Stimulated activated CD4-positive, alpha-beta T cell treated with anti-CD3 and anti-CD28 coated beads, Interleukin-2, amount 100 ng/mL, for 4 hours (primary cell): ENCODE data around the gene ATG4D.
A peak's percentile ranks its signal among the peaks of the same experiment; 100 is the strongest.

Source experiments
- DNase-seq: peaks from one replicate; pipeline ENCODE4 v3.0.0-alpha.2; 2020; ENCODE audit warnings: low read depth

The ATG4D gene

DNA sequence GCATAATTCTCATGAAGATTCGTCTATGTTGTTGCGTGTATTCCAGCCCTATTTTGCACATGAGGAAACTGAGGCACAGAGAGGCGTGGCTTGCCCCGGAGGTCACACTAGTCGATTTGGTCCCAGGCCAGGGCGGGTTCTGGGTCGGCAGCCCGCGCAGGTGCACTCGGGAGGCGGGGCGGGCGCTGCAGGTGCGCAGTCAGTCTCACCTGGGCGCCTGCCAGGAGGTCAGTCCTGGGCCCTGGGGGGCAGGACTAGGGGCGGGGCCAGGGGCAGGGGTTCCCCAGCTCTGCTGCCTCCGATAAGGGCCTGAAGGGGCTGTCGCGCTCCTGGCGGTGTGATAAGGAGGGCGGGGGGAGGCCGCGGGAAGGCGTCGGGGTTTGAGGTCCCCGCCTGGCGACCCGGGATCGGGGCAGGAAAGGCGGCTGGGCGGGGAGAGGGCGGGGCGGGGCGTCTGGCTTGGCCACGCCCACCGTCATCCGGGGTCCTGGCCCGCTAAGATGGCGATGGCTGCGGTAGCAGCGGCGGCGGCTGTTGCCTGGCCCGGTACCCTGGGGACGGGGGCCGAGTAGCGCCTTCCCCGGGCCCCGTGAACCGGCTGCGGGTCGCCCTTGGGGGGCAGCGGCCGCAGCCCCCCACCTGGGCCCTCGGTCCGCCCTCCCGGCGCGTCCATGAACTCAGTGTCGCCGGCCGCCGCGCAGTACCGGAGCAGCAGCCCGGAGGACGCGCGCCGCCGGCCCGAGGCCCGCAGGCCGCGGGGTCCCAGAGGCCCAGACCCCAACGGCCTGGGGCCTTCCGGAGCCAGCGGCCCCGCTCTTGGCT, at the start of gene ATG4D:
ATG4D (plus strand) TSS at position 485 of the 822 bp plus-strand sequence; CDS start at position 672, 187 bp downstream.
- DNase-seq = peak; percentile 69

DNA sequence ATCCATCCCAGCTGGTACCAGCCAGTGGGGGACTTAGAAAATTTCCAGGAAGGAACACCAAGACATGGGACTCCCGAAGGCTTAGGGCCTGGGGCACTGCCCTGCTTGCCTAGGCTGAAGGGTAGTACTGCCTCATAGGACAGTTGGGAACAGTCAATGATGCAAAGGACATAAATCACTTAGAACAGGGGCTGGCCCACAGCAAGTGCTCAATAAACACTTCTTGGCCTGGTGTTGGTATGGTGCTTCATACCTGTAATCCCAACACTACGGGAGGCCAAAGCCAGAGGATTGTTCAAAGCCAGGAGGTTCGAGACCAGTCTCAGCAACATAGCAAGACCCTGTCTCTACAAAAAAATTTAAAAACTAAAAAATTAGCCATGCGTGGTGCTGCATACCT, 46.3 kb upstream of the ATG4D start:
- DNase-seq = no peak

DNA sequence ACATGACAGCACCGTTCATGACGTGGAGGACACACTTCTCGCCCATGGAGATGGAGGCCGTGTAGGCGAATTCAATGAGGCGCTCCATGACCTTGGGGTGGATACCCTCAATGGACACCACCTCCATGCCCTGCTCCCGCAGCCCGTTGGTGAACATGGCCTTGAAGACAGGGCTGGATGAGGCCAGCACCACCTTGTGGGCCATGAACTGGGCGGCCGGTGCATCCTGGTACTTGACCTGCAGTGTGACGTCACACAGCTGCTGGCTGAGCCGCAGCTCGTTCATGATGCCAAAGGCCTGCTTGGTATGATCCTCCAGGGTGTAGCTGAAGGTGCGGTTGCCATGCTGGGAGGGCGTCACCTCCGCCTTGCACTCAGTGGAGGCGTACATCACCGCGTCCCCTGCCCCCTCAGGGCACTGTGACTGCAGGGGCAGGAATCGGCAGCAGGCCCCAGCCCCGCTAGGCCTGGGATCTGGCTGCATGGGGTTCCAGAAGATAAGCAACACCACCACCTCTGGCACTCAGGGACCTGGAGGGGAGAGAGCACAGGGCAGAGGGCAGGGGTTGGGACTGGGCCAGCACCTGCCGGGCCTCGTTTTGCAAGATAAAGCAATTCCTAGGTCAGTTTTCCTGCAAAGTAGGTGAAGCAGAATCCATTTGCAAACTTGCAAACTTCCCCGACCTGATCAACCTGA, 44.0 kb upstream of the ATG4D start:
- no peak for DNase-seq

GRCh38 chr19:10500247-10500592, 43.5 kb upstream of the ATG4D start:
- no peak for DNase-seq

DNA sequence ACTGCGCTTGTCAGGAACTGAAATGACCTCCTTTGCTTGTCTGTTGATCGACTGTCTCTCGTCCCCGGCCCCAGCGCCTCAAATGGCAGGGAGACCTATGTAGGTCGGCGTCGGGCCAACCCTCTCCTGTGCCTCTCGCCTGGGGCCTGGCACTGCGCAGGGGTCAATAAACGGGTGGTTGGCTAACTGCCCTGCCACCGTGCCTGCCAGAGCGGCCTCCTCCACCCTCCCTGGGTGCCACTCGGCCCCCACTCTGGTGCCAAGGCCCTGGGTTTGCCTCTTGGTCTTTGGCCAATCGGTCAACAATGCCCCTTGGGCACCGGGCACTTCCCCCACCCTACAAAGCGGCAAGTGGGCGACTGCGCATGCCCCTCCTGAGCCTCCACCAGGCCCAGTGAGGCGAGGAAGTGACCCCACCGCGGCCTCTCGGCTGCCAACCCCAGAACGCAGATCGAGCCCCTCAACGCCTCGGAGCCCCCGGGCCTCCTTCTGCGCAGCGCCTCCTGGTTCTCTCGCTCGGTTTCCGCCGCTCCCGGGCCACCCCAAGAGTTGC, 41.7 kb upstream of the ATG4D start:
- no peak for DNase-seq

- DNase-seq = peak; percentile 83
These were observed 41.1 kb upstream of the ATG4D start for GRCh38 chr19:10502524-10503001.

- no peak for DNase-seq
These were observed 40.5 kb upstream of the ATG4D start, which contains the start of gene KEAP1 for GRCh38 chr19:10503002-10503789. Gene KEAP1, minus strand, starts transcription at chr19:10503356. Its CDS starts 3,323 bp downstream, at chr19:10500033.

GRCh38 chr19:10505583-10506229, 38.0 kb upstream of the ATG4D start:
- peak; percentile 70 for DNase-seq

DNA sequence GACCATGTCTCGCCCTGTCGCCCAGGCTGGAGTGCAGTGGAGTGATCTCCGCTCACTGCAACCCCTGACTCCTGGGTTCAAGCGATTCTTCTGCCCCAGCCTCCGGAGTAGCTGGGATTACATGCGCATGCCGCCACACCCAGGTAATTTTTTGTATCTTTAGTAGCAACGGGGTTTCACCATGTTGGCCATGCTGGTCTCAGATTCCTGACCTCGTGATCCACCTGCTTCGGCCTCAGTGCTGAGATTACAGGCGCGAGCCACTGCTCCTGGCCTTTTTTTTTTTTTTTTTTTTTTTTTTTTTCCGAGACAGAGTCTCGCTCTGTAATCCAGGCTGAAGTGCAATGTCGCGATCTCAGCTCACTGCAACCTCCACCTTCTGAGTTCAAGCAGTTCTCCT, 35.7 kb upstream of the ATG4D start:
- no peak for DNase-seq

GRCh38 chr19:10508707-10509106, 35.0 kb upstream of the ATG4D start:
- no peak for DNase-seq

DNA sequence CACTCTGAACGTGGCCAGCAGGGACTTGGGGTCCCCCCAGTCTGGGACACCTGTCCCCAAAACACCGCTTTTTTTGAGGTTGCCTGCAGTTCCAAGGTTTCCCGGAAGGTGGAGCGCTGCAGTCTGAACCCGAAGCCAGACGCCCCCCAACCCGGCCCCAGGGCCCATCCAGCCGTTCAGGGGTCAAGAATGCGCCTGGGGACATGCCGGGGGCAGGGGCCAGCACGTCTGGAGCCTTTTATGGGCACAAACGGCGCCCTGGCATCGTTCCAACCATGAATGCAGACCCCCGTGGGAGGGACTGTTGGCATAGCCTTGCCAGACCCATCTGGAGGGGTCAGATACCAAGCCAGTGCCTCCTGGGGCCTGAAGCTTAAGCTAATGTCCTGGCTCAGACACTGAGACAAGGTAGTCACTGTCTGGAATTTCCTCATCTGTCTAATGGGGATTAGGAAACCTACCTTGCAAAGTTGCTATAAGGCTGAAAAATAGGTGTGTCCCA, 33.4 kb upstream of the ATG4D start:
- peak; percentile 28 for DNase-seq

GRCh38 chr19:10513223-10513622, 30.5 kb upstream of the ATG4D start:
- DNase-seq = no peak

DNA sequence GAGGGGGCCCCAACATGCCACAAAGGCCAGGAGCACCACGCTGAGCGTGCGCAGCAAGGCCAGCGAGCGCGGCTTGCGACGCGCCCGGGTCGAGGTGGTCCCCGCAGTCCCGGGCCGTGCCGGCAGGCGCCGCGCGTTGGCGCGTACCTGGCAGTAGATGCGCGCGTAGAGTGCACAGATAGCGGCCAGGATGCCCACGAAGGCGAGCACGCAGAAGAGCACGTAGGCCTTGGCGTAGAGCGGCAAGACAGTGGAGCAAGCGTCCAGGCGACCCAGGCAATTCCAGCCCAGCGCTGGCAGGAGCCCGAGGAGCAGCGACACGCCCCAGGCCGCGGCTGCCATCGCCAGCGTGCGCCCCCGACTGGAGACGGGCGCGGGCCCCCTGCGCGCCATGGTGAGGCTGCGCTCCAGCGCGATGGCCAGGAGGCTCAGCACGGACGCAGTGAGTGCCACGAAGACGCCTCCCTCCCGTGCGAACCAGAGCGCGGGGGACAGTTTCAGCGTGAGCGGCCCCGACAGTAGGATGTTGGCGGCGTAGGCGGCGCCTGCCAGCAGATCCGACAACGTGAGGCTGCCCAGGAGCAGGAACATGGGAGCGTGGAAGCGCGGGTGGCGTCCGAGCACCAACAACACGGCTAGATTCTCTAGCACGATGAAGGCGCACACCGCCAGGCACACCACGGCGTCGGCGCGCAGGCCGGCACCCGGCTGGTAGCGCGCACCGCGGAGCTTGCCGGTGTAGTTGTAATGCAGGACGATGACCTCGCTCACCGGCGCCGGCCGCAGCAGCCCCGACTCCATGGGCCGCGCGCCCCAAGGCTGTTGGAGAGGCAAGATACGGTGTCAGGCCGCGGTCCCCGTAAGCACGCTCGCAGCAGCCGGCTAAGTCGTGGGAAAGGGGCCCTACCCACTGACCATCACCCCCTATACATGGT, 29.2 kb upstream of the ATG4D start:
- DNase-seq = no peak

DNA sequence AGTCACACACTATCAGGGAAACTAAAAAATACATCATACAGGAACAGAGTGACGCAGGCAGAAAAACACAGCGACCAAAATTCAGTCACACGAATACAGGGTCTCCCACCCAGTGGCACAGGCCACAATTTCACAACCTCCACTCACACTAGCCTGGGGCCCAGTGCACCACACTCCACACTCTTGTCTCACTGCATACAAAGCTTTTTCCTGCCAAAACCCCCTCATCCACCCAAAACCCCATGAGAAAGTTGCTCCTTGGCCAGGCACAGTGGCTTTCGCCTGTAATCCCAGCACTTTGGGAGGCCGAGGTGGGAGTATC, 27.7 kb upstream of the ATG4D start:
- DNase-seq = no peak

DNA sequence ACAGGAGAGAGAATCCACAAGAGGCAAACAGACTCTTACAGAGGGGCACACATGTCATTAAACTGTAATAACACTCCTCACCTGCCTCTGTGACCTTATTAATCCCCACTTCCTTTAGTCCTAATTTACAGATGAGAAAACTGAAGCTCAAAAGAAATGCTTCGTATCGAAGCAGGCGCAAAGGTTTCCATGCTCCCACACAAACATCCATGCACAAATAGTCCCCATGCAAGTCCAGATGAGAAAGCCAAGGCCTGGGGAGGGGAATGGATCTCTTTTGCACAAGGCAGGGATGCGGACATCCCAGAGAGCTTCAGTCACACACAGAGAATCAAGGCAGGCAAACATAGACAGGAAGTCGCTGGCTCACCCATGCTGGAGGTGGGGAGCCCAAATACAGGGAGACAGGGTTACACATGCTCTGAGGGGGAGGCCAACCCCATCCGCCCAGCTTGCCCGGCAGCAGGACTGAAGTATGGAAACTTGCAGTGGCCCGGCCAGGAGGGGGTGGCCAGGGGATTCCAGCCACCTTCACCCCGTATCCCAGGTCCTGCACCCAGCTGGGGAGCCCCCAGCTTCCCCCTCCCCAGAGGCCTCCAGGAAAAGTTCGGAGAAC, 26.9 kb upstream of the ATG4D start:
- DNase-seq = no peak

GRCh38 chr19:10517361-10517759, 26.3 kb upstream of the ATG4D start, which contains the start of gene S1PR5:
Gene S1PR5, minus strand, starts transcription at chr19:10517447. Its CDS starts 2,436 bp downstream, at chr19:10515011.
- DNase-seq = no peak

DNA sequence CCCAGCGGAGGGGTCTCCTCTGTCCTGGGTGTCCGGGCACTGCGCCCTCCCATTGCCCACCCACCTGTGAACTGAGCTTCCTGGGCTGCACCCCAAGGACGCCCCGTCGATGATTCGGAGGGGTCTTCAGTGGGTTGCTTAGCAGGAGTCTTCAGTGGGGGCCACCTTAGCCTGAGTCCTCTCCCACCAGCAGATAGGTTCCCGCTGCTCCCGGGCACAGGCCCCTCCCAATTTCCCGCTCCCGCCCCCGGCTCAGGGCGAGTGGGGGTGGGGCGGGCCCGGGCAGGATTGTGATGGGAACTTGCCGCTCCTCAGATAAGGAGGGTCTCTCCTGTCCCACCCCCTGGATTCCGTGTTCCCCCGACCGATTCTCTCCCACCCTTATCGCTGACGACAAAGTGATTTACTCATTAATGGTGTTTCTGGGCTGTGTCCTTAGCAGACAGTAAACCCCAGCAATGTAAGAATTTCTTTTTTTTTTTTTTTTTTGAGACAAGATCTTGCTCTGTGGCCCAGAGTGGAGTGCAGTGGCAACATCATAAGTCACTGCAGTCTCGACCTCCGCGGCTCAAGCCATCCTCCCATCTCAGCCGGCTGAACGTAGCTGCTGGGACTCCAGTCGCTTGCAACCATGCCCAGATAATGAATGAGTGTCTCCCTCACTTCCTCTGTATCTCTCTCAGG, 25.8 kb upstream of the ATG4D start:
- DNase-seq = no peak

DNA sequence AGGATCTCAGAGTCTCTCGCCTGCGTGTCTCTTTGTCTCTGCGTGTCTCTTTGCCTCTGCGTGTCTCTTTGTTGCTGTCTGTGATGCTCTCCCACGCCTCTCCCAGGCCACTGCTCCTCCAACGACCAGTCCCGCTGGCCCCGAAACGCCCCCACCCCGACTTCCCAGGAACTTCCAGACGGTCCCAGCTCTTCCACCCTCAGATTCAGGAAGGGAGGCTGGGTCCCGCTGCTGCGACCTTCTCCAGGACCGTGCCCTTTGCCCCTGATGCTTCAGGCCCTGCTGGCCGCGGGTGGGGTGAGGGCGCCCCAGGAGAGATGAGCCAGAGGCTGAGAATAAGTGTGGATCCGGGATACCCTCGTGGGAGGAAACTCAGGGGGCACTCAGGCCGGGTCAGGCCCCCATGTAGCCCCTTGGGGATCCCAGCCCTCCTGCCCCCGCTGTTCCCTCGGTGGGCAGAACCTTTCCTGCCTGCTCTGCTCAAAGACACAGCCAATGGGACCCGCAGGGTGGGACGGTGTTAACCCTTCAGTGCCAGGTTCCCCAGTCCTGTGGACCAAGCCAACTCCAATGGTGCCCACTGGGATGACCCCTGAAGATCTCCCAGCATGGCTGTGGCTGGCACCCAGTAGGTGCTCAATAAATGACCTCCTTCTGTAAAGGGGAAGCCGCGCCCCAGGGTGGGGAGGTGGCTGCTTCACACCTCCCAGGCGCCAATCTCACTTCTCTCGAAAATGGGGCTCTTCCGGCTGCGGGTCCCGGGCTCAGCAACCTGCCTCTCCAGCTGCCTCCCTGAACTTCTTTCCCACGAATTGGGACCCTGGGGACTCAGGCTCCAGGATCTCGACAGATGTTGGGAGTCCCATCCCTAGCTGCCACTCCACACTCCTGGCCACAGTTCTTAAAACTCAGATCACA, 25.0 kb upstream of the ATG4D start:
- DNase-seq = no peak
